Gastrocnemius medialis (tissue), 4 donors: ENCODE measurements around the gene PREPL.

Source experiments
- CTCF ChIP-seq, 5 experiments: fragments of 450-650 bp in 3 of 5; fragments of 200-600 bp in 2 of 5; sonication (generic) in 2 of 5; IDR thresholded peaks in 4 of 5; conservative IDR thresholded peaks in 1 of 5; 1 replicate in 4 of 5; 2 replicates in 1 of 5; pipeline ENCODE4 v1.5.1; 2016 to 2019; ENCODE audit warnings: antibody characterized with exemption in 5 of 5, mild to moderate bottlenecking in 3 of 5, moderate library complexity in 3 of 5
- POLR2A ChIP-seq, 2 donors: fragments of 450-650 bp; IDR thresholded peaks; one replicate each; pipeline ENCODE4 v1.6.1; 2017; ENCODE audit warnings: antibody characterized with exemption in 2 of 2, mild to moderate bottlenecking in 2 of 2, moderate library complexity in 2 of 2

- TF ChIP-seq CTCF (IDR thresholded peaks at IDR 0.05 in 4 of 5, conservative IDR thresholded peaks at IDR 0.05 in 1 of 5) = no peak
- no peak for TF ChIP-seq POLR2A (IDR thresholded peaks at IDR 0.05)
These were observed 10.2 kb downstream of the PREPL start for GRCh38 chr2:44351088-44351487.
